Measurements from ENCODE around the gene BCO1.
"Not testable (repeated sequence)": the region's sequence is repeated elsewhere in the genome, so short reads cannot be mapped to it uniquely, and the experiment has no call there.

The BCO1 gene, protein sequence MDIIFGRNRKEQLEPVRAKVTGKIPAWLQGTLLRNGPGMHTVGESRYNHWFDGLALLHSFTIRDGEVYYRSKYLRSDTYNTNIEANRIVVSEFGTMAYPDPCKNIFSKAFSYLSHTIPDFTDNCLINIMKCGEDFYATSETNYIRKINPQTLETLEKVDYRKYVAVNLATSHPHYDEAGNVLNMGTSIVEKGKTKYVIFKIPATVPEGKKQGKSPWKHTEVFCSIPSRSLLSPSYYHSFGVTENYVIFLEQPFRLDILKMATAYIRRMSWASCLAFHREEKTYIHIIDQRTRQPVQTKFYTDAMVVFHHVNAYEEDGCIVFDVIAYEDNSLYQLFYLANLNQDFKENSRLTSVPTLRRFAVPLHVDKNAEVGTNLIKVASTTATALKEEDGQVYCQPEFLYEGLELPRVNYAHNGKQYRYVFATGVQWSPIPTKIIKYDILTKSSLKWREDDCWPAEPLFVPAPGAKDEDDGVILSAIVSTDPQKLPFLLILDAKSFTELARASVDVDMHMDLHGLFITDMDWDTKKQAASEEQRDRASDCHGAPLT

DNA sequence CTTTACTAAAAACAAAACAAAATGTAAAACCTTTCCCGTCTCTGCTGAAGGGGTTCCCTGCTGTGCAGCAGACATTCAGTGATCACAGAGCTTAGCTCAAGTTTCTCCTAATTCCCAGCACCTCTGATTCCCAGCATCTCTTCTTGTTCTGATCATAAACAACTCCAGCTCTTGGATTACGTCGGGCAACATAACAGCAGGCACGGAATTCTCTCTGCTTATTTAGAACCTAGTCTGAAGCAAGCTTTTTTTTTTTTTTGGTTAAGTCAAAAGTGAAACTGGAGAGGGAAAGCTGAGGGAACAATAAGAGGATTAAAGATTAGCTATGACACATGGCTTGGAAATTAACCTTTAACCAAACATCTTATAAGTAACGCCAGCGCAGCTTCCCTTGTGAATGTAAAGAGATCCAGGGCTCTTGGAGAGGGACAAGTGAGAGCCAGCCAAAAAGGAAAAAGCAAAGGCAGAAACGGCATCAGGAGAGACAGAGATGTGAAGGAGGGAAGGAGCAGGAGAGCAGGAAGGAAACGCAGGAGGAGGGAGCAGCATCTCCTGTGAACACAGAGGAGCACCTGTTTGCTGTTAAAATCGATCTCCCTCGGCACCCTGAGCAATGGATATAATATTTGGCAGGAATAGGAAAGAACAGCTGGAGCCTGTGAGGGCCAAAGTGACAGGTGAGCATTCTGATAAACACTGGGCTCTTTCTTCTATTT lies at the start of gene BCO1:
BCO1 (plus strand) TSS at position 394 of the 716 bp plus-strand sequence; CDS start at position 614, 220 bp downstream.
- DNase-seq: peak in 8 of 51 donors; percentile 2 to 44 (median 16)

- DNase-seq: peak in 46 of 51 donors; percentile 12 to 84 (median 59)
These were observed 49.3 kb upstream of the BCO1 start for GRCh38 chr16:81189100-81189664.

DNA sequence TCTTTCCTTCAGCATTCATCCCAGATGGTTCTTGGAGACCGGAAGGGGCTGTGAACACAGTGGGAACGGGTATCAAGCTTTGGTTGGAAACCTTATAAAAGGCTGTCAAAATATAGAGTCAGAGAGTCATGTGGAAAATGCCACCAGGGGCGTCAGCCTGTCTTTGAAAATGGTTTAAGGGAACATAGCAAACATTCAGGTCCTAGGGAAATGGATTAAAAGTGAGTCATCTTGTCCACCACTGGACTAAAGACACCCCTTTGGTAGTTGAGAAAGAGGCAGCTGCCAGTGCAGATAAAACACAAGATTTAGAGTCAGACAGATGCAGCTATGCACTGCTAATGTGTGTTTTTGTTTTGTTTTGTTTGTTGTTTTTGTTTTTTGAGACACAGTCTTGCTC lies 47.8 kb upstream of the BCO1 start:
- no peak for DNase-seq

DNA sequence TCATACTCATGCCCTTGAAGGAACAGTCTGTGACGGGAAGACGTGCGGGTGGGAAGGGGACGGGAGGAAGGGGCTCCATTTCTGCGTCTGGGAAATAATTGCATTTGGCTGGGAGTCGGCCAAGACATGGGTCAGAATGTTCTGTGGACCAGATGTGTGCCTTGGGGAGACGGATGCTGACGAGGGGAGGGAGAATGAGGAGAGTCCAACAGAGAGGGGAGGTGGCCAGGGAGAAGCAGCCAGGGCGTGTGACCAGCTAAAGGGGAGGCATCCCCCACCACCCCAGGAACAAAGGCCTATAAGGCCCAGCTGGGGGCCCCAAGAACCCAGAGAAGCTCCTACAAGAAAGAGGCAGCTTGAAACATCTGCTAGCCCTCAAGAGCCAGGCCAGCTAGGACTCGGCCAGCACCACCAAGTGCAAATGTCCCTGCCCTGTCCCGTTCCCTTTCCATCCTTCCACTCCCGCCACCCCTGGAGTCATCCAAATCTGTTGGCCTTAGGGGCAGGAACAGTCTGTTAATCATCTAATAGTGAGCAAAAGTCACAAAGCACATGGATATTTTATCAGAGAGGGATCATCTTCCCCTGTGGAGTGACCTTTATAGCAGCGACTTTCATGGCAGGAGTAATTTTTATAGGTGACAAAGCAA lies 42.5 kb upstream of the BCO1 start:
- no peak for DNase-seq

GRCh38 chr16:81198635-81199034 lies 39.9 kb upstream of the BCO1 start:
- peak in 16 of 51 donors; percentile 4 to 54 (median 16) for DNase-seq

GRCh38 chr16:81201267-81201666 lies 37.2 kb upstream of the BCO1 start:
- peak in 22 of 51 donors; percentile 4 to 39 (median 14) for DNase-seq

DNA sequence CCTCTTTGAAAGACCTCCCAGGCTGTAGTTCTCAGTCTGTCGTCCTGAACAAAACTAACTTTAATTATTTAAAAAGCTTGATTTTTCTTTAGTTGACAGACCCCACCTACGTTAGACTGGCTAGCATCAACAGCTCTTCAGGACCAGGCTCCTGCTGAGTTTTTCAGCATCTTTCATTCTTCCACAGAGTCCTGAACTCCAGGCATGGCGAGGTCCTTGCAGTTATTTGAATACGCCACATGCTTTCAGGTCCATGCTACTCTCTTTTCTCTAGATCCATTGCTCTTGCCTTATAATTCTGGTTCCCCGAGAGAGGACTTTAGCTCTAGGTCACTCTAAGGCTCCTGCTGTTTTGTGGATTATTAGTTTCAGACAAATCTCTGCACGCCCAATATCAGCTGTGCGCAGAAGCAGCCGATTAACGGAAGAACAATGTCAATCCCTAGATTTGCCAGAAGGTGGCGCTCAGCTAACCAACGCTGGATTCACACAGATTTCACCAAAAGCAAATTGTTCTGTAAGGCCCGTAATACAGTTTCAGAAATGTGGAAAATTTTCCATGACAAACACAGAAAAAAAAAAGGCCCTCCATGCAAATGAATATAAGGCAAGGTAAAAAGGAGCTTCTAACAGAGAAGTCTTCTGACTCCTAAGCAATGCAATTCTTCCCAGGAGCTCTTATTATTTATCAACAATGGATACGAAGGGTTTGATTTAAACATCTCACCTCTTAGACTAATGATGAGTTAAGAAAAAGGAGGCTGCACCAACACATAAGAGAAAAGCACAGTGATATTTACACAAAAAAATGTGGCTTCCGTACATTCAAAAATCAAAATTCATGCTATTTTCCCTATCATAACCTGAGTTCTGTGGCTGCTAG lies 33.5 kb upstream of the BCO1 start:
- DNase-seq: peak in 25 of 51 donors; percentile 5 to 78 (median 19)

DNA sequence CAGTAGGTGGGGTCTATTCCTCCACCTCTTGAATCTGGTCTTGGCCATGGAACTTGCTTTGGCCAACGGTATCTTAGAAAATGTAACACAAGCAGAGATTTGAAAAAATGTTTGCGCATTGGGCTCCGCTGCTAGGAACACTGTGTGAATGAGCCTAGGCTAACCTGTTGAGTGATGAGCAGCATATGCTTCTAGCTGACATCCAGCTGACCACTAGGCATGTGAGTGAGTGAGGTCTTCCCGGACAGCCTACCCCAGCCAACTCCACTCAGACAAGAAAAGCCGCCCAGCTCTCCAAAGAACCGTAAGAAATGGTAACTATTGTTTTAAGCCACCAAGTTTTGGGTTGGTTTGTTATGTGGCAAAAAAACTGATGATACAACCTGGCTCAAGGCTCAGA lies 31.4 kb upstream of the BCO1 start:
- DNase-seq: no peak

GRCh38 chr16:81210807-81211206 lies 27.7 kb upstream of the BCO1 start:
- DNase-seq: no peak

GRCh38 chr16:81212830-81213465 lies 25.5 kb upstream of the BCO1 start:
- peak in 1 of 51 donors; percentile 7 for DNase-seq

- no peak for DNase-seq
These were observed 23.7 kb upstream of the BCO1 start for GRCh38 chr16:81214745-81215166.

DNA sequence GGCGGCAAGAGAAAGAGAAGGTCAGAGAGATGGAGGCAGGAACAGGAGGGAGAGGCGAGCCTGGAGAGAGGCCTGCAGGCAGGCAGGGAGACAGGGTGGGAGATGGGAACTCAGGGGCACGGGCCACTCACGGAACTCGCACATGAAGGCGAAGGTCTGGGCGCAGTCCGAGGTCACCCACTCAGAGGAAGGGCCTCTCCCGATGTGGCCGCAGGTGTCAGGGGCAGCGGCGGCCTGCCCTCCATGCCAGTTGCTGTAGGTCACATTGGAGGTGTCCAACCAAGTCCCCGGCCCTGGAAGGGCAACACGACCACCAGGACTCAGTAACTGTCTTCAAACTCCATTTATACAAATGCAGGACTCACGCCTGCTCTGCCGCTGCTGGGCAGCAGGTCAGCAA lies 22.4 kb upstream of the BCO1 start:
- no peak for DNase-seq

- no peak for DNase-seq
These were observed 21.8 kb upstream of the BCO1 start for GRCh38 chr16:81216706-81217105.

GRCh38 chr16:81219151-81219550 lies 19.3 kb upstream of the BCO1 start:
- no peak for DNase-seq

GRCh38 chr16:81220349-81220748 lies 18.1 kb upstream of the BCO1 start:
- no peak for DNase-seq

DNA sequence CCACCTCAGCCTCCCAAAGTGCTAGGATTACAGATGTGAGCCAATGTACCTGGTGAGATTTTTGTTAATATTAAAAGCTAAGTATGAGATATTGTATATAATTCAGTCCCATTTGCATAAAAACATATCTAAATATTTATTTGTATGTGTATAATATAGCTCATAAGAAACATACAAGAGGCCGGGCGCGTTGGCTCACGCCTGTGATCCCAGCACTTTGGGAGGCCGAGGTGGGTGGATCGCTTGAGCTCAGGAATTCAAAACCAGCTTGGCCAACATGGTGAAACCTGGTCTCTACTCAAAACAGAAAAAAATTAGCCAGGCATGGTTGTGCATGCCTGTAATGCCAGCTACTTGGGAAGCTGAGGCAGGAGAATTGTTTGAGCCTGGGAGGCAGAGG lies 16.8 kb upstream of the BCO1 start:
- no peak for DNase-seq

GRCh38 chr16:81224824-81225223 lies 13.7 kb upstream of the BCO1 start:
- no peak for DNase-seq

GRCh38 chr16:81225697-81226096 lies 12.8 kb upstream of the BCO1 start:
- DNase-seq: not testable (repeated sequence)

DNA sequence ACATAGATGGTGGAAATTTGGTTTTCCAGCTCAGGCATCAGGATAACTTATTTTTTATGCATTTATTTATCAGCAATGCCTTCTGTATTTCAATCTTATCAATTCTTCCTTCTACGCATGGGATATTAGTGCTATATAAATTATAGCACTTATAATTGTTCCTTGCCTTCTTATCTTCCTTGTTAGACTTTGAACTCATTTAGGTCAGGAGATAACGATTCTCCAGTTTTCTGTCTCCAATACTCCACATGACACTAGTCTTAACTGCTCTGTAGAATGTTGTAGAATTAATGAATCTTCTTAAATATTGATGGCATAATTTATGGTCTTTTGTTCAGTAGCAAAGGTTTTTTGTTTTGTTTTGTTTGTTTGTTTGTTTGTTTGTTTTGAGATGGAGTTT lies 10.7 kb upstream of the BCO1 start:
- DNase-seq: no peak

- DNase-seq: no peak
These were observed 8.7 kb upstream of the BCO1 start for GRCh38 chr16:81229811-81230210.
